Smooth muscle cell (in vitro differentiated cells): ENCODE measurements around the gene NFIC. TPM values are rescaled to one million over a fixed set of nuclear protein-coding genes. Genes with fewer than 3 reads are reported as not detected.

Experiments
- DNase-seq: peaks from one replicate; lab custom pipeline; 2025; ENCODE audit not compliant: unreplicated experiment; lab: John Stamatoyannopoulos, UW
- H2AFZ ChIP-seq: fragments of 200-600 bp; sonication (generic); 2 replicates; pipeline ENCODE4 v1.6.0; 2016; ENCODE audit warnings: antibody characterized with exemption, low read depth, mild to moderate bottlenecking
- H3F3A ChIP-seq: fragments of 200-600 bp; sonication (generic); 2 replicates; pipeline ENCODE4 v1.6.0; 2017; ENCODE audit warnings: antibody characterized with exemption, low read depth
- H3K27ac ChIP-seq: fragments of 200-600 bp; sonication (generic); 2 replicates; pipeline ENCODE4 v1.5.1; 2016; ENCODE audit warnings: low read depth, mild to moderate bottlenecking
- H3K27me3 ChIP-seq: fragments of 200-600 bp; sonication (generic); 2 replicates; pipeline ENCODE4 v1.6.1; 2016; ENCODE audit warnings: low read depth, mild to moderate bottlenecking
- H3K36me3 ChIP-seq: fragments of 200-600 bp; sonication (generic); 2 replicates; pipeline ENCODE4 v1.5.1; 2016; ENCODE audit warnings: low read depth
- H3K4me1 ChIP-seq: fragments of 200-600 bp; sonication (generic); 2 replicates; pipeline ENCODE4 v1.5.1; 2016; ENCODE audit warnings: low read depth
- H3K4me2 ChIP-seq: fragments of 200-600 bp; sonication (generic); 2 replicates; pipeline ENCODE4 v1.6.0; 2016; ENCODE audit warnings: mild to moderate bottlenecking
- H3K4me3 ChIP-seq: fragments of 200-600 bp; sonication (generic); 2 replicates; pipeline ENCODE4 v1.5.1; 2016; ENCODE audit warnings: mild to moderate bottlenecking
- H3K79me2 ChIP-seq: fragments of 200-600 bp; sonication (generic); 2 replicates; pipeline ENCODE4 v1.6.0; 2016; ENCODE audit warnings: low read depth, mild to moderate bottlenecking
- H3K9ac ChIP-seq: fragments of 200-600 bp; sonication (generic); 2 replicates; pipeline ENCODE4 v1.6.0; 2016; ENCODE audit warnings: low read depth
- H3K9me3 ChIP-seq: fragments of 200-600 bp; sonication (generic); replicated peaks from 2 replicates; pipeline ENCODE4 v1.5.1; 2016; ENCODE audit warnings: low read depth
- H4K20me1 ChIP-seq: fragments of 200-600 bp; sonication (generic); 2 replicates; pipeline ENCODE4 v1.6.0; 2016; ENCODE audit warnings: low read depth
- WGBS: methylation state at CpG from one replicate; pipeline ENCODE4 v1.1.7; 2016; ENCODE audit warnings: low lambda C conversion rate; 5-methylcytosine and 5-hydroxymethylcytosine counted together
- polyA plus RNA-seq: library from polyadenylated mRNA; unstranded; fragments of >200 nt; fragmentation: Nextera tagmentation; extraction: Ambion mirVana; gene quantifications from 2 replicates; pipeline ENCODE4 v1.2.1, GENCODE V29; 2016
- total RNA-seq: library from RNA; depleted of rRNA; stranded (reverse); fragments of >200 nt; gene quantifications from 2 replicates; pipeline ENCODE4 v1.2.3, GENCODE V29; 2014
- TF ChIP-seq, protein P1 (sequence below): fragments of 200-600 bp; sonication (generic); IDR thresholded peaks from 2 replicates; pipeline ENCODE4 v1.5.1; 2017; ENCODE audit warnings: borderline replicate concordance, mild to moderate bottlenecking, antibody characterized with exemption; ENCODE audit not compliant: insufficient read depth, poor library complexity, severe bottlenecking

NFIC gene
- total and polyA plus RNA-seq, 2 experiments from 2014 or later = 7.9 to 33.2 TPM

DNA sequence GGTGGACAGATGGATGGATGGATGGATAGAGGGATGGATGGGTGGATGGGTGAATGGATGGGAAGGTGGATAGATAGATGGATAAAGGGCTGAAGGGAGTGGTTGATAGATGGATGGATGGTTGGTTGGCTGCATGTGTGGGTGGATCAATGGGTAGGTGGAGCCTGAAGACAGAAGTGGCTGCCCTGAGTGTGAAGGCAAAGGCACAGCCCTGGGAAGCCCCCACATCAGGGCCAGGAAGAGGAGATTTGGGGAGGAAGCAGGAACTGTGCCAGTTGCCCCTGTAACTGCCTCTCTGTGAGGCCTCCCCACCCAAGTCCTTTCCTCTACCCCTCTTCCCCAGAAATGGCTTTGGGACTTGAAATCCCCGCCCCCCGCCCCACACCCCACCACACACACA lies 43.4 kb upstream of the NFIC start:
- H3K4me2 ChIP-seq = no peak overlapping the region
- WGBS = 30% methylated on average over 2 of the region's 2 CpGs
- H3K27ac ChIP-seq = no peak overlapping the region
- no peak overlapping the region for H3K9ac ChIP-seq
- no peaks in the 10 kb centered on the region for H3K79me2 ChIP-seq
- no peaks in the 10 kb centered on the region for H4K20me1 ChIP-seq
- no peaks in the 10 kb centered on the region for H3K9me3 ChIP-seq
- H3K4me3 ChIP-seq = no peak overlapping the region
- no peaks in the 10 kb centered on the region for H3K27me3 ChIP-seq
- TF ChIP-seq, protein P1, sequence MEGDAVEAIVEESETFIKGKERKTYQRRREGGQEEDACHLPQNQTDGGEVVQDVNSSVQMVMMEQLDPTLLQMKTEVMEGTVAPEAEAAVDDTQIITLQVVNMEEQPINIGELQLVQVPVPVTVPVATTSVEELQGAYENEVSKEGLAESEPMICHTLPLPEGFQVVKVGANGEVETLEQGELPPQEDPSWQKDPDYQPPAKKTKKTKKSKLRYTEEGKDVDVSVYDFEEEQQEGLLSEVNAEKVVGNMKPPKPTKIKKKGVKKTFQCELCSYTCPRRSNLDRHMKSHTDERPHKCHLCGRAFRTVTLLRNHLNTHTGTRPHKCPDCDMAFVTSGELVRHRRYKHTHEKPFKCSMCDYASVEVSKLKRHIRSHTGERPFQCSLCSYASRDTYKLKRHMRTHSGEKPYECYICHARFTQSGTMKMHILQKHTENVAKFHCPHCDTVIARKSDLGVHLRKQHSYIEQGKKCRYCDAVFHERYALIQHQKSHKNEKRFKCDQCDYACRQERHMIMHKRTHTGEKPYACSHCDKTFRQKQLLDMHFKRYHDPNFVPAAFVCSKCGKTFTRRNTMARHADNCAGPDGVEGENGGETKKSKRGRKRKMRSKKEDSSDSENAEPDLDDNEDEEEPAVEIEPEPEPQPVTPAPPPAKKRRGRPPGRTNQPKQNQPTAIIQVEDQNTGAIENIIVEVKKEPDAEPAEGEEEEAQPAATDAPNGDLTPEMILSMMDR = no peak
- no peak overlapping the region for H2AFZ ChIP-seq
- no peak for DNase-seq
- no peaks in the 10 kb centered on the region for H3K4me1 ChIP-seq
- H3K36me3 ChIP-seq = no peaks in the 10 kb centered on the region
- no peaks in the 10 kb centered on the region for H3F3A ChIP-seq

DNA sequence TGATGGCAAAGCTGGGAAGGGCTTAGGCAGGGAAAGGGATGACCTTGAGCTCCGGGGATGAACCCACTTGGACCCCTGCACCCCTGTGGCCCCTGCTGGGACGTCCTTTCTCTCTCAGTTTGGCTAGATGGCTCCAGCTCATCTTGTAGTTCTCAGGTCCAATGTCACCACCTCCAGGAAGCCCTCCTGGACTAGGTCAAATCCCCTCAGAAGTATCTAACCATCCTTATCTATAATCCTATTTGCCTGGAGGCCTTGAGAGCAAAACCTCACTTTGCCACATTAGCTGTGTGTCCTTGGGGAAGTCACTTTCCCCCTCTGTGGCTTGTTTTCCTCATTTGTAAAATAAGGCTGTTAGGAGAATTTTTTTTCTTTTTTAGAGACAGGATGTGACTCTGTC lies 42.7 kb upstream of the NFIC start:
- WGBS = 58% methylated on average over 2 of the region's 2 CpGs
- H2AFZ ChIP-seq = no peak overlapping the region
- no peaks in the 10 kb centered on the region for H3K4me1 ChIP-seq
- DNase-seq = no peak
- H3K27ac ChIP-seq = no peak overlapping the region
- no peaks in the 10 kb centered on the region for H4K20me1 ChIP-seq
- no peak overlapping the region for H3K4me3 ChIP-seq
- H3K9ac ChIP-seq = no peak overlapping the region
- H3K27me3 ChIP-seq = no peaks in the 10 kb centered on the region
- TF ChIP-seq, protein P1 = no peak
- H3K4me2 ChIP-seq = no peak overlapping the region
- no peaks in the 10 kb centered on the region for H3F3A ChIP-seq
- H3K36me3 ChIP-seq = no peaks in the 10 kb centered on the region
- no peaks in the 10 kb centered on the region for H3K9me3 ChIP-seq
- no peaks in the 10 kb centered on the region for H3K79me2 ChIP-seq

DNA sequence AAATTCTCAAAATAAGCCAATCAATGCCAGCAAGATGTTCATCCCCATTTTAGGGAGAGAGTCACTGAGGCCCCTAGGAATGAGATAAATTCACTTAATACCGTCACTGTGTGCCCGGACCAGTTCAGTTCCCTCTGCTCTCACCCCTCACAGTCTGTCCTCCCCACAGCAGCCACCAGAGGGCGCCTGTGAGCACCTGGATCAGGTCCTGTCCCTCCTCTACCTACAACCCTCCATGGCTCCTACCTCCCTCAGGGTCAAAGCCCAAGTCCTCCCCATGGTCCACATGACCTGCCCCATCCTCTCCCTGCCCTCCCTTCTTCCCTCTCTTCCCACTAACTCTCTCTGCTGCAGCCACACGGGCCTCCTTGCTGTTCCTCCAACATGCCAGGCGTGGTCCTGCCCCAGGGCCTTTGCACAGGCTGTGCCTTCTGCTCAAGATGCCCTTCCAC lies 42.0 kb upstream of the NFIC start:
- no peak for DNase-seq
- Histone ChIP-seq H3K4me3 (no peak overlapping the region), H3F3A (no peaks in the 10 kb centered on the region), H3K27ac (no peak overlapping the region), H3K27me3 (no peaks in the 10 kb centered on the region), H3K79me2 (no peaks in the 10 kb centered on the region), H3K9me3 (no peaks in the 10 kb centered on the region), H3K4me1 (no peaks in the 10 kb centered on the region), H3K4me2 (no peak overlapping the region), H4K20me1 (no peaks in the 10 kb centered on the region), H2AFZ (no peak overlapping the region), H3K9ac (no peak overlapping the region), H3K36me3 (no peaks in the 10 kb centered on the region)
- 54% methylated on average over 5 of the region's 5 CpGs for WGBS
- TF ChIP-seq, protein P1 = peak; percentile 66

DNA sequence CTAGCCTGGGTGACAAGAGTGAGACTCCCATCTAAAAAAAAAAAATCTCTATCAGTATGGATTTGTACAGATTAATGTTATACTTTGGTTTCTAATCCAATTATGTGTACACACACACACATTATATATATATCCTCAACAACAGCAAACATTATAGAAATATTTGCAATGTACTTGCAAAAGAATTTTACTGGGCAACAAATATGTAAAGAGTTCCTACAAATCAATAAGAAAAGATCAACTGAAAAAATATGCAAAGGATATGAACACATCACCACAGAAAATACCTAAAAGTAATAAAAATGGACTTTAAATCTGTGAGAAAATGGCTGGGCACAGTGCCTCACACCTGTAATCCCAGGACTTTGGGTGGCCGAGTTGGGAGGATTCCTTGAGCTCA lies 40.9 kb upstream of the NFIC start:
- H3K27ac ChIP-seq = no peak overlapping the region
- H3K4me3 ChIP-seq = no peak overlapping the region
- no peaks in the 10 kb centered on the region for H3K36me3 ChIP-seq
- H3K9me3 ChIP-seq = no peaks in the 10 kb centered on the region
- H2AFZ ChIP-seq = no peak overlapping the region
- no peaks in the 10 kb centered on the region for H3K79me2 ChIP-seq
- H3F3A ChIP-seq = no peaks in the 10 kb centered on the region
- H4K20me1 ChIP-seq = no peaks in the 10 kb centered on the region
- TF ChIP-seq, protein P1 = no peak
- 93% methylated on average over 1 of the region's 1 CpG for WGBS
- H3K4me1 ChIP-seq = no peaks in the 10 kb centered on the region
- peaks cover 6% of the 10 kb centered on the region for H3K27me3 ChIP-seq
- DNase-seq = no peak
- no peak overlapping the region for H3K9ac ChIP-seq
- no peak overlapping the region for H3K4me2 ChIP-seq
